Measurements from ENCODE around the gene NGF.
A peak's percentile ranks its signal among the peaks of the same experiment; 100 is the strongest.

Gene NGF

GRCh38 chr1:115281143-115281542 lies 56.9 kb downstream of the NGF start:
- DNase-seq (ENCODE audit: low read depth), result no peak

- peak; percentile 81 for DNase-seq (ENCODE audit: low read depth)
These were observed 58.0 kb downstream of the NGF start for GRCh38 chr1:115280064-115280463.

GRCh38 chr1:115278211-115278610 lies 59.8 kb downstream of the NGF start:
- DNase-seq (ENCODE audit: low read depth), result no peak

GRCh38 chr1:115277276-115277675 lies 60.8 kb downstream of the NGF start:
- peak; percentile 61 for DNase-seq (ENCODE audit: low read depth)

DNA sequence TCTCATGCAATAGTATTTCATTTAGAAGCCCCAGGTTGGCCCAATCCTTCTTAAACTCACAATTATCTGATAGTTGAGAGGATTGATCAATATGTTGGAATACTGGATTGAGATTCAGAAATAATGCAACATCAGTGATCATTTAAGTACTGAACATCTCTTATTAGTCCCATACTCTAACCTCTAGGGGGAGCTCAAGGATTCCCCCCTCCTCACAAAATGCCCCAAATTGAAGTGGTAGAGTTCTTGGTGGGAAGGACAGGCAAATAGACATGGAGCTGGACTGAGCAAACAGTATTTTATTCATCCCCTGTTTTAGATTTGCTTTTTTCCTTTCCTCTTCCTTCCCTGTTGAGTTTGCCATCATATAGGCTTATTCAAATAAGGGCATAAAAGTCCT lies 62.8 kb downstream of the NGF start:
- DNase-seq (ENCODE audit: low read depth), result peak; percentile 49

DNA sequence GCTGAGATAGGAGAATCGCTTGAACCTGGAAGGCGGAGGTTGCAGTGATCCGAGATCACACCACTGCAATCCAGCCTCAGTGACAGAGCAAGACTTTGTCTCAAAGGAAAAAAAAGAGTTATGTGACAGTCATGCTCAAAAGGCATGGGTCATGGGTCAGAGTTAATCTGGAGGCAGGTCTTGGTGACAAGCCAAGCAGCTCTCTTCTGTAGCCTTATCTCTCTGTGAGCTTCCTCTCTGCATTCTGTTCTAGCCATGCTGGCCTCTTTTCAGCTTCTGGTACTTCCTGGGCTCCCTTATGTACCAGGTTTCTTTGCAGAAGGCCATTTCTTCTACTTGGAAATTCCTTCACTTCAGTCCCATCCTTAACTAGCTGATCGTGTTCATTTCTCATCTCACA lies 63.6 kb downstream of the NGF start:
- no peak for DNase-seq (ENCODE audit: low read depth)

- no peak for DNase-seq (ENCODE audit: low read depth)
These were observed 71.2 kb downstream of the NGF start for GRCh38 chr1:115266729-115267421.

DNA sequence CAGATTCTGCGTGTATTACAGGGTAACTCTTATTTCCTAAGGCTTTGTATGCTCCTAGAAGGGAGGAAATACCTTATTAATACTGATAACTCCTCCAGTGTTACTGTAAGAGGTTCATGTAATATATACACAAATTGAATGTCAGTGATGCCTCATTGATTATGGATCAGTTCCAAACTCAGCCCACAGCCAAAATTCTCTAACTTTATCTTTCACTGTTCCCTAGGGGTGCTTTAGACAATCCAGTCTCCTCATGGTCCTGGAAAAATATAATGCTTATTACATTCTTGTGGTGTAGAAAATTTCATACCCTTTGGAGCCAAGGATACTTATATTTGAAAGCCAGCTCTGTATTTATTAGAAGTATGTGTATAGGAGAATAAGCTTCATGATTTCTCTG lies 73.0 kb downstream of the NGF start:
- DNase-seq (ENCODE audit: low read depth), result no peak

DNA sequence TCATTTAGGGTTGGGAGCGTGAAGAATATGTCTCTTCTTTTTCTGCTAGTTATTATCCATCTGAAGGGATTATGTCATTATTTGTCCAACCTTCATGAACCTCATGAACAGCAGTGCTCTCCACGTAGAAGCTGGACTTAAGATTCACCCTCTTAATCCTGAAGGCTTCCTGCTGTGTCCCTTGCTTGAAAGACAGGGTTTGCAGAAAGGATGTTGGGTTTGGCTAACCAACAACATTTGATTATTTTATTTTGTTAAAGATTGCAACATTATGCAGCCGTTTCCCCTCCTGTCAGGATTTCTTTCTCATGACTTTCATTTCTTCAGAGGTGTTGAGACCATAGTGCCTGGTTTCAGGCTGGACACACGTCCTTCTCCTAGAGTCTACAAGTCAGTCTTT lies 75.2 kb downstream of the NGF start:
- DNase-seq (ENCODE audit: low read depth), result peak; percentile 81

- no peak for DNase-seq (ENCODE audit: low read depth)
These were observed 76.6 kb downstream of the NGF start for GRCh38 chr1:115261496-115261895.

DNA sequence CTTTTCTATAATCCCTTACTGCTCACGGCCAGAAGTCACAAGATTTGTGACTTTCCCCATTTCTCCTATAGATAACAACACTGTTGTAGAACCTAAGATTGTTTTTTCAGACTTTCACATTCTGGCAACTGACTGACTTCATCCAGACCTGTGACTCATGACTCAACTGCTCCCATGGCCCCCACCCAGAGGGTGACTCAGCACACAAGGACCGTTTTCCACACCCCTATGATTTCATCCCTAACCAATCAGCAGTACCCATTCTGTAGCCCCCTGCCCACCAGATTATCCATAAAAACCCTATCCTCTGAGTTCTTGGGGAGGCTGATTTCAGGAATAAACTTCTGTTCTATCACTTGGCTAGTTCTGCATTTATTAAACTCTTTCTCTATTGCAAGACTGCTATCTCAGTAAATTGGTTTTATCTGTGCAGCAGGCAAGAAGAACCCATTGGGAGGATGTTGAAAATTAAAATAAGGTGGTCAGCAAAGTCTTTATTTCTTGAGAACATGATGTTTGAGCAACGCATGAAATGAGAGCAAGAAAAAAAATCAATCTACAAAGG lies 79.7 kb downstream of the NGF start:
- peak; percentile 92 for DNase-seq (ENCODE audit: low read depth)

DNA sequence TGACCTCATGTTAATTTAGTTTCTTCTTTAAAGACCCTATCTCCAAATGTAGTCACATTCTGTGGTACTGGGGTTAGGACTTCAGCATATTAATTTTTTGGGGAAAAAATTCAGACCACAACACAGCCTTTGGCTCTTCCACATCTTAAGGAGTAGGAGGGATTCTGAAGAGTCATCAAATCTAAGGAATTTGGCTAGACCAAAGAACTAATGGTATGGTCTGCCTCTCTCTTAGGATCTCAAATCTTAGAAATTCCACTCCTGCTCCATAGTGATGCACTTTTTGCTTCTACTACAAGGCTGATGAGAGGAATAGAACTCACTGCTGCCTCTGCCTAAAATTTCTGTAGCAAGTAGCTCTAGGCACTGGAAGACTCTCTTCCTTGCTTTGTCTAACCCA lies 80.5 kb downstream of the NGF start:
- no peak for DNase-seq (ENCODE audit: low read depth)

DNA sequence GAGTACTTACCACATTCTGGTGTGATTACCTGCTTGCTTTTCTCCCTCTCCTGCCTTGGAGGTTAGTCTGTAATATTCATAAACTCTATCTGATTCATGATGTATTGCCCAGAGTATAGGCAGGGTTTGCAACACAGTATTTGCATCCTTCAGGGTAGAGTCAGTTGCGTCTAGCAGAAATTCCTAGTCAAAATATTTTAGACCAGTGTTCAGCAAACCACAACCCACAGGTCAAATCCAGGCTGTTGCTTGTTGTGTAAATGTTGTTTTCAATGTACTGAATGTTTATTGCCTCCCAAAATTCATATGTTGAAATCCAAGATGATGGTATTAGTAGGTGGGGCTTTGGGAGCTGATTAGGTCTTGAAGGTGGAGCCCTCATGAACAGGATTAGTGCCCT lies 82.9 kb downstream of the NGF start:
- DNase-seq (ENCODE audit: low read depth), result peak; percentile 94

- no peak for DNase-seq (ENCODE audit: low read depth)
These were observed 85.5 kb downstream of the NGF start for GRCh38 chr1:115252585-115252984.

- DNase-seq (ENCODE audit: low read depth), result peak; percentile 96
These were observed 86.2 kb downstream of the NGF start for GRCh38 chr1:115251856-115252255.

- peak; percentile 52 for DNase-seq (ENCODE audit: low read depth)
These were observed 86.7 kb downstream of the NGF start for GRCh38 chr1:115251340-115251748.

DNA sequence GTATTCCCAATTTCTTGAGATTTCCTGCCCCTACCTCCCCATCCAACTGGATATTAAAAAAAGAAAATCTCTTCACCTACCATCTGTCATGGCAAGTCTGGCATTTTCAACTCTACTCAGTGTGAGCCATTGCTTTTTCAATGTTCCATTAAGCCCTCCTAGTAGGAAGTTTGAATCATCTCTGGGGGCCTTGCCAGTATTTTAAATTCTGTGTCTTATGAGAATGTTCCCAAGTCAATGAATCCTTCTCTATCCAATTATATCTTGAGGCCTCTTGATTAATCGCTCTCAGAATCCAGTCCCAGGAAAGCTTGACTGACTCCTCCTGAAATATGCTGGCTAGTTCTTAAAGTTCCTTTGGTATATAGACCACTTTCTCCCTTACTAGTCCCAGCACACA lies 91.5 kb downstream of the NGF start:
- no peak for DNase-seq (ENCODE audit: low read depth)

GRCh38 chr1:115245227-115245626 lies 92.8 kb downstream of the NGF start:
- DNase-seq (ENCODE audit: low read depth), result no peak

GRCh38 chr1:115242543-115242942 lies 95.5 kb downstream of the NGF start:
- DNase-seq (ENCODE audit: low read depth), result no peak

- DNase-seq (ENCODE audit: low read depth), result no peak
These were observed 96.7 kb downstream of the NGF start for GRCh38 chr1:115241309-115241708.

DNA sequence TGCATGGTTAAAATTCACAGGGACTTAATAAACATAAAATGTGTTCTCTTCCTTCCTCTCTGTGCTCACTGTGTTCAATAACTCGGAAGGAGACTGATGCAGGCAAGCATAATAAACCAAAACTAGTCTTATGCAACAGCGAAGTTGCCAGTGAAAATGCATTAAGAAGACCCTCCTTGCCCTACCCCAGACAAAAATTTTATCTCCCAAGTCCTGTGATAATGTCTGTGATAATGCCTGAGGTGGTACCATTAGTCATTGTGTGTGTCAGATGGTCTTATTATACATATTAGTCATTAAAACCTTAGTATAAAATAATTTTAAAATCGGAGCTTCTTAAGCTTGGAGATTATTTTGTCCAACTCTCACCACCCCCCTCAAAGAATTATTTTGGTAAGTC lies 97.8 kb downstream of the NGF start:
- DNase-seq (ENCODE audit: low read depth), result no peak

GRCh38 chr1:115239426-115239825 lies 98.6 kb downstream of the NGF start:
- peak; percentile 42 for DNase-seq (ENCODE audit: low read depth)

GRCh38 chr1:115239148-115239422 lies 99.0 kb downstream of the NGF start:
- DNase-seq (ENCODE audit: low read depth), result no peak

DNA sequence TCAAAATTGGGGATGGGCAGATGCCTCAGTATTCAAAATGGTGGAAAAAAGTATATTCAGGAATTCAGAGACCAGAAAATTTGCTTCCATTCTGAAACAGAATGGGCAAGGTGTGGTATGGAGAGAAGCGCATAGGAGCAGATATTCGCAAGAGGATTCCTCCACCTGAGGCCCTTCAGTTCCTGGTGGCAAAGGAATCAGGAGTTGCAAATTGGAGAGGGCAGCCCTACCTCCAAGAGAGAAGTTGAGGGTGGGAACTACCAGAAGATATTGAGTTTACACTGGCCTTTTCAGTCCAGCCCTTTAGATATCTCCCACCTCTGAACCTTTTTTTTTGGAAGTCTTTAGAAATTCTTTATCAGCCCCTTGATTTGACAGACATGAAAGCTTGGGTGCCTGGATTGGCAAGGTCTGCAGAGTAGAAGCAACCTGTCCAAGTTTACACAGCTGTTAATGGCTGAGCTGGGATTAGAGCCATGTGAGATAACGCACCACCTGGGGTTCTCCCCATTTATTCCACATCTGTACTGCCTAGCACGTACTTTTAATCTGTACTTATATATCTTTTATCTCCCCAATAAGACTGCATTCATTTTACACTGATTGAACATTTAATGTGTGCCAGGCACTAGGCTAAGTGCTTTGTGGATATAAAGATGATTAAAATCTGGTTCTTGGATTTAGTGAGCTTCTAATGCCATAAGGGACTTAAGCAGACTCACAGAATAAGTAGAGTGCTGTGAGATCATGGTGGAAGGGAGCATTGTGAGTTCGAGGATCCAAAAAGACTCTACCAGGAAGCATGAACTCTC lies 99.5 kb downstream of the NGF start:
- no peak for DNase-seq (ENCODE audit: low read depth)
